Neural cell (in vitro differentiated cells): ENCODE data around the gene NGEF.

Experiments used
- CTCF ChIP-seq: fragments of 450-650 bp; IDR thresholded peaks from 2 replicates; pipeline ENCODE4 v1.5.1; 2014; ENCODE audit warnings: antibody characterized with exemption, mild to moderate bottlenecking, moderate library complexity; ENCODE audit not compliant: poor library complexity, severe bottlenecking
- EZH2 ChIP-seq: fragments of 200-600, 300-800 bp; shearing (Covaris generic), sonication (generic); IDR thresholded peaks from 2 replicates; pipeline ENCODE4 v1.6.1; 2014; ENCODE audit warnings: antibody characterized with exemption, low read length, borderline replicate concordance, mild to moderate bottlenecking; ENCODE audit not compliant: insufficient read depth, poor library complexity, severe bottlenecking
- MXI1 ChIP-seq: fragments of 450-650 bp; conservative IDR thresholded peaks from 2 replicates; pipeline ENCODE4 v1.6.1; 2014; ENCODE audit warnings: antibody characterized with exemption, mild to moderate bottlenecking; ENCODE audit not compliant: poor library complexity, severe bottlenecking
- POLR2AphosphoS5 ChIP-seq: IDR thresholded peaks from 2 replicates; pipeline ENCODE4 v1.6.1; 2012
- RAD21 ChIP-seq: fragments of 450-650 bp; conservative IDR thresholded peaks from 2 replicates; pipeline ENCODE4 v1.6.1; 2014; ENCODE audit warnings: antibody characterized with exemption, mild to moderate bottlenecking, moderate library complexity

- no peak for TF ChIP-seq CTCF
- no peak for TF ChIP-seq RAD21
- TF ChIP-seq MXI1, result no peak
- TF ChIP-seq POLR2AphosphoS5, result no peak
- no peak for TF ChIP-seq EZH2
Measured at GRCh38 chr2:233051241-233052149, 38.4 kb upstream of the NGEF start.
